UCSD-AML1 (cell line): ENCODE results near the gene SRSF10.

Source experiments
- DNase-seq: peaks from one replicate; lab custom pipeline; 2025; ENCODE audit not compliant: unreplicated experiment; lab: John Stamatoyannopoulos, UW

Gene SRSF10

GRCh38 chr1:23914921-23915320 lies 65.2 kb downstream of the SRSF10 start:
- no peak for DNase-seq
